ENCODE data around the gene ELL.

DNA sequence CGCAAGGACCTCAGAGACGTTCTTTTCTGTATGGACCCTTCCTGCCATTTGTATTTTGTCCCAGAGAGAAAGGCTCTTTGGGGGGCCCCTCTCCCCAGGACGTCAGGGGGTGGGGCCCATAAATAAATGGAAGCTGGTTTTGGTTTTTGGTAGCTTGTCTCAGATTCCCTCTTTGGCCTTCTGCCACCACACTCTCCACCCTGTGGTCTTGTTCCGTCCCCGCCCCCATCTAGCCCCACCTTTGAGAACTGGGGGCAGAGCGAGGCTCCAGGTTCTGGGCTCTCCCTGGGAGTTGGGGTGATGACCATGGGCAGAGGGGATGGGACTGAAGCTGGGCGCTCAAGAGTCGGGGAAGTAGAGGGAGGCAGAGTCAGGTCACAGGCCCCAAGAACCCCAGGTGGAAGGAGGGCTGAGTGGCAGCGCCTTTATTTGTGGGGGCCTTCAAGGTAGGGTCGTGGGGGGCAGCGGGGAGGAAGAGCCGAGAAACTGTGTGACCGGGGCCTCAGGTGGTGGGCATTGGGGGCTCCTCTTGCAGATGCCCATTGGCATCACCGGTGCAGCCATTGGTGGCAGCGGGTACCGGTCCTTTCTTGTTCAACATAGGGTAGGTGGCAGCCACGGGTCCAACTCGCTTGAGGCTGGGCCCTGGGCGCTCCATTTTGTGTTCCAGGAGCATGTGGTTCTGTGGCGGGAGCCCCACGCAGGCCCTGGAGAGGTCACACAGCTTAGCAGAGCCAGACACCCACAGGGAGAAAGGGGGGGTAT, 87.3 kb downstream of the ELL start:
- TF ChIP-seq EZH2 (IDR thresholded peaks at IDR 0.05), result no peak
- no peak; the same call in 1 of the 2 replicates for TF ChIP-seq POLR2AphosphoS5 (IDR thresholded peaks at IDR 0.05; ENCODE audit: borderline replicate concordance, low read depth, low read length)
- TF ChIP-seq FOXP2 (optimal IDR thresholded peaks at IDR 0.05; ENCODE audit: control extremely low read depth, extremely low read length, insufficient read depth), result no peak

Data from SK-N-MC (cell line).